Stimulated activated CD4-positive, alpha-beta T cell treated with anti-CD3 and anti-CD28 coated beads, Interleukin-4, amount 100 ng/mL, for 48 hours (primary cell): ENCODE measurements around the gene RFX8.
A peak's percentile ranks its signal among the peaks of the same experiment; 100 is the strongest.
"Not testable (repeated sequence)": the region's sequence is repeated elsewhere in the genome, so short reads cannot be mapped to it uniquely, and the experiment has no call there.

Experiments used
- DNase-seq, 2 donors: peaks; one replicate each; pipeline ENCODE4 v3.0.0-alpha.2; 2020; ENCODE audit warnings: low read depth in 2 of 2

Gene RFX8

GRCh38 chr2:101486258-101486701 lies 11.4 kb upstream of the RFX8 start:
- DNase-seq = no peak

GRCh38 chr2:101485856-101486255 lies 10.9 kb upstream of the RFX8 start:
- no peak for DNase-seq

- DNase-seq = no peak
Observed at GRCh38 chr2:101480764-101481163, 5.9 kb upstream of the RFX8 start.

- no peak for DNase-seq
Observed at GRCh38 chr2:101479810-101480209, 4.9 kb upstream of the RFX8 start.

GRCh38 chr2:101479328-101479727 lies 4.4 kb upstream of the RFX8 start:
- no peak for DNase-seq

GRCh38 chr2:101478181-101479001 lies 3.5 kb upstream of the RFX8 start:
- DNase-seq = no peak

GRCh38 chr2:101477556-101477955 lies 2.6 kb upstream of the RFX8 start:
- no peak for DNase-seq

- DNase-seq = no peak
Observed at GRCh38 chr2:101476605-101477208, 1.8 kb upstream of the RFX8 start.

GRCh38 chr2:101473911-101474701 lies 806 bp downstream of the RFX8 start:
- peak; percentile 19 to 32 for DNase-seq

GRCh38 chr2:101473591-101473910 lies 1.4 kb downstream of the RFX8 start:
- no peak for DNase-seq

- DNase-seq = no peak
Observed at GRCh38 chr2:101469863-101470262, 5.0 kb downstream of the RFX8 start.

GRCh38 chr2:101467306-101467705 lies 7.6 kb downstream of the RFX8 start:
- no peak for DNase-seq

GRCh38 chr2:101466426-101466825 lies 8.5 kb downstream of the RFX8 start:
- DNase-seq = no peak

GRCh38 chr2:101464841-101465240 lies 10.1 kb downstream of the RFX8 start:
- DNase-seq = no peak

GRCh38 chr2:101463911-101464641 lies 10.8 kb downstream of the RFX8 start:
- no peak for DNase-seq

- DNase-seq = no peak
Observed at GRCh38 chr2:101463421-101463820, 11.5 kb downstream of the RFX8 start.

GRCh38 chr2:101461381-101461780 lies 13.5 kb downstream of the RFX8 start:
- DNase-seq = no peak

- DNase-seq = not testable (repeated sequence)
Observed at GRCh38 chr2:101454408-101454807, 20.5 kb downstream of the RFX8 start.

- DNase-seq = no peak
Observed at GRCh38 chr2:101450965-101451364, 23.9 kb downstream of the RFX8 start.

GRCh38 chr2:101446869-101447268 lies 28.0 kb downstream of the RFX8 start:
- DNase-seq = no peak

GRCh38 chr2:101442667-101443061 lies 32.2 kb downstream of the RFX8 start:
- DNase-seq = no peak

GRCh38 chr2:101442042-101442666 lies 32.8 kb downstream of the RFX8 start:
- no peak for DNase-seq
